DOHH2 (cell line): ENCODE measurements around the gene TRAF2.

Experiments
- CTCF ChIP-seq: fragments of 200-600 bp; sonication (generic); IDR thresholded peaks from one replicate; pipeline ENCODE4 v1.5.1; 2014; ENCODE audit warnings: antibody characterized with exemption, mild to moderate bottlenecking, low read depth, low read length; ENCODE audit not compliant: poor library complexity, severe bottlenecking
- EZH2phosphoT487 ChIP-seq: fragments of 200-600 bp; sonication (generic); IDR thresholded peaks from 2 replicates; pipeline ENCODE4 v1.6.1; 2017; ENCODE audit warnings: borderline replicate concordance, mild to moderate bottlenecking, antibody characterized with exemption, low read length, moderate library complexity, mixed read lengths

DNA sequence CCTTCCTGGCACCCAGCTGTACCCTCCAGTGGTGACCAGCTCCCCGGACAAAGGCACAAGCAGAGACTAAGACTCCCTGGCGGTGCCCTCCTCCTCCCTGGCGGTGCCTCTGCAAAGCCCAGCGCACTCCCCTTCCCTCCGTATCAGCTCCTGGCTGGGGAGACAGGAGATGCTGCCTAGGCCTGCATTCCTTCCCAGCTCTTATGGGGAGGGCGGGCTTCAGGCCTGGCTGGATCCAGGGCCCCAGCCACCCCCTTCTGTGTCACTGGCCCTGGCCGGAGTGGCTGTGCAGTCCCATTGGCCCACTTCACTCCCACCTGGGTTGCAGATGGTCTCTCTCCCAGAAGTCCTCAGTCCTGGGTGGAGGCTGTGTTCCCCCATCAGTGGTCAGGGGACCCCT is 72.2 kb downstream of the TRAF2 start:
- TF ChIP-seq CTCF (no peak), EZH2phosphoT487 (no peak)
